ENCODE results near the gene PPA2. TPM values are rescaled to one million over a fixed set of nuclear protein-coding genes. Genes with fewer than 3 reads are reported as not detected.

The PPA2 gene
- total and polyA plus RNA-seq, 10 of the 15 experiments (the other 5 are each of a cell fraction or from before 2014, with no cell fraction given), result 93.8 to 293 (median 146) TPM

- TF ChIP-seq LARP7 (IDR thresholded peaks at IDR 0.05), result no peak
- TF ChIP-seq, protein P1, sequence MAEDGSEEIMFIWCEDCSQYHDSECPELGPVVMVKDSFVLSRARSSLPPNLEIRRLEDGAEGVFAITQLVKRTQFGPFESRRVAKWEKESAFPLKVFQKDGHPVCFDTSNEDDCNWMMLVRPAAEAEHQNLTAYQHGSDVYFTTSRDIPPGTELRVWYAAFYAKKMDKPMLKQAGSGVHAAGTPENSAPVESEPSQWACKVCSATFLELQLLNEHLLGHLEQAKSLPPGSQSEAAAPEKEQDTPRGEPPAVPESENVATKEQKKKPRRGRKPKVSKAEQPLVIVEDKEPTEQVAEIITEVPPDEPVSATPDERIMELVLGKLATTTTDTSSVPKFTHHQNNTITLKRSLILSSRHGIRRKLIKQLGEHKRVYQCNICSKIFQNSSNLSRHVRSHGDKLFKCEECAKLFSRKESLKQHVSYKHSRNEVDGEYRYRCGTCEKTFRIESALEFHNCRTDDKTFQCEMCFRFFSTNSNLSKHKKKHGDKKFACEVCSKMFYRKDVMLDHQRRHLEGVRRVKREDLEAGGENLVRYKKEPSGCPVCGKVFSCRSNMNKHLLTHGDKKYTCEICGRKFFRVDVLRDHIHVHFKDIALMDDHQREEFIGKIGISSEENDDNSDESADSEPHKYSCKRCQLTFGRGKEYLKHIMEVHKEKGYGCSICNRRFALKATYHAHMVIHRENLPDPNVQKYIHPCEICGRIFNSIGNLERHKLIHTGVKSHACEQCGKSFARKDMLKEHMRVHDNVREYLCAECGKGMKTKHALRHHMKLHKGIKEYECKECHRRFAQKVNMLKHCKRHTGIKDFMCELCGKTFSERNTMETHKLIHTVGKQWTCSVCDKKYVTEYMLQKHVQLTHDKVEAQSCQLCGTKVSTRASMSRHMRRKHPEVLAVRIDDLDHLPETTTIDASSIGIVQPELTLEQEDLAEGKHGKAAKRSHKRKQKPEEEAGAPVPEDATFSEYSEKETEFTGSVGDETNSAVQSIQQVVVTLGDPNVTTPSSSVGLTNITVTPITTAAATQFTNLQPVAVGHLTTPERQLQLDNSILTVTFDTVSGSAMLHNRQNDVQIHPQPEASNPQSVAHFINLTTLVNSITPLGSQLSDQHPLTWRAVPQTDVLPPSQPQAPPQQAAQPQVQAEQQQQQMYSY (CRISPR knock-in tag; IDR thresholded peaks at IDR 0.05), result no peak
- no peak for TF ChIP-seq PAX8 (IDR thresholded peaks at IDR 0.05)
- no peak for TF ChIP-seq E2F8 (IDR thresholded peaks at IDR 0.05; ENCODE audit: low read depth, partially characterized antibody)
These were observed 22.5 kb downstream of the PPA2 start (continued) for GRCh38 chr4:105451346-105451745.

GRCh38 chr4:105440890-105441289 is 33.0 kb downstream of the PPA2 start:
- BruUV-seq (replicated peaks), result no TSS peak
- SMC1A ChIA-PET (ENCODE audit: uncharacterized antibody, unreplicated experiment), result interaction anchor here (1.0 to 2.5 kb wide), 4 partner anchors 7 to 297 kb away, joined by 3 to 9 read pairs (median 3); no protein-coding TSS in a partner anchor
- TF ChIP-seq SP1 (IDR thresholded peaks at IDR 0.05; ENCODE audit: low read depth, low read length) (no peak), ELK1 (IDR thresholded peaks at IDR 0.05; ENCODE audit: low read depth, low read length) (no peak), STAT3 (IDR thresholded peaks at IDR 0.05; ENCODE audit: low read depth, low read length) (no peak), ETV6 (conservative IDR thresholded peaks at IDR 0.05 in 1 of 2, IDR thresholded peaks at IDR 0.05 in 1 of 2; ENCODE audit: borderline replicate concordance in 1 of 2, low read depth in 1 of 2) (no peak), RELB (IDR thresholded peaks at IDR 0.05; ENCODE audit: low read depth) (no peak), USF2 (IDR thresholded peaks at IDR 0.05; ENCODE audit: borderline replicate concordance, low read depth, low read length) (no peak), LARP7 (IDR thresholded peaks at IDR 0.05) (no peak), NRF1 (conservative IDR thresholded peaks at IDR 0.05; ENCODE audit: low read depth, low read length) (no peak), SREBF1 (IDR thresholded peaks at IDR 0.05; ENCODE audit: low read length) (no peak)

More at GRCh38 chr4:105440890-105441289, 33.0 kb downstream of the PPA2 start:
- no peak for FAIRE-seq
- H3K4me3 ChIP-seq, result no peak overlapping the region
- no peaks in the 10 kb centered on the region for H3K79me2 ChIP-seq (ENCODE audit: control insufficient read depth, insufficient read depth, low read length)
- no peaks in the 10 kb centered on the region for H3K4me1 ChIP-seq (ENCODE audit: control insufficient read depth, insufficient read depth, low read length)
- ChIA-PET POLR2A (interaction anchor here (0.6 kb wide), 1 partner anchor 293 kb away, joined by 3 read pairs; no protein-coding TSS in a partner anchor), RAD21 (ENCODE audit: unreplicated experiment) (no interaction called here), CTCF (interaction anchor here (1.1 to 2.6 kb wide), 3 partner anchors 12 to 33 kb away, joined by 3 to 10 read pairs (median 8); partner anchors contain the start of gene PPA2)
- no peaks in the 10 kb centered on the region for H4K20me1 ChIP-seq (ENCODE audit: control insufficient read depth, insufficient read depth)
- H3K27me3 ChIP-seq (replicated peaks in 1 of 2; ENCODE audit: control insufficient read depth in 2 of 2, insufficient read depth in 2 of 2, low read length in 1 of 2), result no peaks in the 10 kb centered on the region
- H3K27ac ChIP-seq (ENCODE audit: control insufficient read depth, insufficient read depth), result no peak overlapping the region
- intact Hi-C loops (cut with micrococcal nuclease; ENCODE audit: unreplicated experiment), result no loop called here
- no peak overlapping the region for H2AFZ ChIP-seq (ENCODE audit: control insufficient read depth, low read depth, low read length)
- peaks cover 0 to 11% of the 10 kb centered on the region in 2 experiments; a peak in 1 of 4 replicates for H3K36me3 ChIP-seq (ENCODE audit: control insufficient read depth in 2 of 2, insufficient read depth in 2 of 2, low read length in 1 of 2)
- ATAC-seq, result no peak
- peaks cover 2% of the 10 kb centered on the region; the same call in 2 of the 3 replicates for H3K9me3 ChIP-seq (replicated peaks; ENCODE audit: control insufficient read depth, insufficient read depth, low read length)
- no peak for DNase-seq (ENCODE audit: low read depth, low spot score)
- in situ Hi-C loops (cut with MboI), result no loop called here
- no peak overlapping the region for H3K4me2 ChIP-seq (ENCODE audit: control insufficient read depth, insufficient read depth)
- H3K9ac ChIP-seq (ENCODE audit: control insufficient read depth, insufficient read depth, low read length), result no peak overlapping the region

All from GM12878 (cell line).